Hematopoietic multipotent progenitor cell (in vitro differentiated cells): ENCODE results near the gene UNC13D. TPM values are rescaled to one million over a fixed set of nuclear protein-coding genes. Genes with fewer than 3 reads are reported as not detected.

ENCODE experiments used
- total RNA-seq: library from RNA; depleted of rRNA; stranded (reverse); fragments of >200 nt; gene quantifications from one replicate; pipeline ENCODE4 v1.2.3, GENCODE V29; 2012

Gene UNC13D
- total RNA-seq, 1 donor = 245 TPM

Other genes with a start within 250 kb of the UNC13D start
- 3.0 TPM for gene SMIM5, start 211.0 kb downstream of the UNC13D start, total RNA-seq
- 56.6 TPM for gene RECQL5, start 177.2 kb downstream of the UNC13D start, total RNA-seq
- gene SAP30BP, start 177.1 kb downstream of the UNC13D start, total RNA-seq = 69.2 TPM
- gene ITGB4, start 122.9 kb downstream of the UNC13D start, total RNA-seq = 11.3 TPM
- 57.1 TPM for gene GALK1, start 79.2 kb downstream of the UNC13D start, total RNA-seq
- 34.7 TPM for gene UNK, start 59.6 kb downstream of the UNC13D start, total RNA-seq
- gene WBP2, start 10.9 kb upstream of the UNC13D start, total RNA-seq = 29.6 TPM
- gene TRIM47, start 34.2 kb upstream of the UNC13D start, total RNA-seq = 38.8 TPM
- gene TRIM65, start 52.5 kb upstream of the UNC13D start, total RNA-seq = 41.2 TPM
- 48.7 TPM for gene MRPL38, start 60.5 kb upstream of the UNC13D start, total RNA-seq
- gene FBF1, start 96.6 kb upstream of the UNC13D start, total RNA-seq = 25.9 TPM
- gene ACOX1, start 134.8 kb upstream of the UNC13D start, total RNA-seq = 42.5 TPM
- gene TEN1, start 134.8 kb upstream of the UNC13D start, total RNA-seq = 31.8 TPM
- 2.4 TPM for gene CDK3, start 156.5 kb upstream of the UNC13D start, total RNA-seq
- 7.8 TPM for gene EVPL, start 182.9 kb upstream of the UNC13D start, total RNA-seq
- gene SRP68, start 228.1 kb upstream of the UNC13D start, total RNA-seq = 28.8 TPM
- gene GALR2, start 230.4 kb upstream of the UNC13D start, total RNA-seq = 0.27 TPM
- gene ZACN, start 234.8 kb upstream of the UNC13D start, total RNA-seq = not detected